COR-L47 (cell line): ENCODE measurements around the gene RBM44.
"Not testable (repeated sequence)": the region's sequence is repeated elsewhere in the genome, so short reads cannot be mapped to it uniquely, and the experiment has no call there.

Experiments used
- DNase-seq: peaks from one replicate; lab custom pipeline; 2025; lab: John Stamatoyannopoulos, UW

The RBM44 gene

DNA sequence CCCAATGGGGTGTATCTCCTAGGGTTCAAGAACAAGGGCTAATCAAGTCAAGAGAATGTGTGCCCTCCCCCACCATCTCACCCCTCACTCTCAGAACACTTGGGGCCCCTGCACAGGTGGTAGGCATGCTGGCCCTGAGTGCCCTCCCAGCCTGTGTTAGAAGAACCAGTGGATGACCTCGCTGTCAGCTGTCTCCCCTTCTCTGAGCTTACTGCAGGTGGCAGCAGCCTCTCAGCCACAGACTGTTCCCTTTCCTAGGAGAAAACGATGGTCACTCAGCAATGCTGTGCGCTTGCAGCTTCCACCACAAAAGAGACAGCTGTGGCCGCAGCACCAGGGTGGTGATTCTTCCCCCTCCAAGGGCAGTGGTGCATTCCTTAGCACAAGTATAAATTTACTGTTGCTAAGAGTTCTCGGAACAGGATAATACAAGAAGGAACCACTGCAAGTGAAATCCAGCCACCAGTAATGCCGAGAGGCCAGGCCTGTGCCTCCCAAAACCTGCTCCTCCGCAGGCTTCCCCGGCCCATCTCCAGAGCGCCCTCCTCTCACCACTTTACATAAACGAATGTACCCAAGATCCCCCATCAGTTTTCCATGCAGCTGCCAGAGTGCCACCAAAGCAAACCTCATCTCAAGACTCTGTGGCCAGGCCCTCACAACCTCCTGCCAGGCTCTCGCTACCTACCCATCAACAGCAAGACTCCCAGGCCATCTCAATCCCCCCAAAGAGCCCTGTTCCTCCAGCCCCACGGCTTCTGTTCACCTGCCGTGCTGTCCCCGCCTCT, 59.9 kb downstream of the RBM44 start:
- DNase-seq = peak; percentile 9

DNA sequence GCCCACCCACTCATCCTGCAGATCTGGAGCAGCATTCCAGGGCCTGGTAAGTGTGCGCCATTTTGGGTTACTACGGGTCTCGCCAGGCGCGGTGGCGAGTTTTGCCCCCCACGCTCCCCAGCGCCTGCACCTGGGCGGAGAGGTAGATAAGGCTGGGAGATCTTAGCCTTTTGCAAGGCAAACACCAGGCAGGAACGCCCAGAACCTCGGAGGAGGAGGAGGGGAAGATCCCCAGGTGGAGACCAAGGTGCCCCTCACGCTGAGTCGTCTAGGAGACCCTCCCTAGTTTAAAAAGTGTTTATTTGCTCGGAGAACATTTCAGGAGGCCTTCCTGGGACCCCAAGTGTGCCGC, 60.5 kb downstream of the RBM44 start:
- DNase-seq = no peak

DNA sequence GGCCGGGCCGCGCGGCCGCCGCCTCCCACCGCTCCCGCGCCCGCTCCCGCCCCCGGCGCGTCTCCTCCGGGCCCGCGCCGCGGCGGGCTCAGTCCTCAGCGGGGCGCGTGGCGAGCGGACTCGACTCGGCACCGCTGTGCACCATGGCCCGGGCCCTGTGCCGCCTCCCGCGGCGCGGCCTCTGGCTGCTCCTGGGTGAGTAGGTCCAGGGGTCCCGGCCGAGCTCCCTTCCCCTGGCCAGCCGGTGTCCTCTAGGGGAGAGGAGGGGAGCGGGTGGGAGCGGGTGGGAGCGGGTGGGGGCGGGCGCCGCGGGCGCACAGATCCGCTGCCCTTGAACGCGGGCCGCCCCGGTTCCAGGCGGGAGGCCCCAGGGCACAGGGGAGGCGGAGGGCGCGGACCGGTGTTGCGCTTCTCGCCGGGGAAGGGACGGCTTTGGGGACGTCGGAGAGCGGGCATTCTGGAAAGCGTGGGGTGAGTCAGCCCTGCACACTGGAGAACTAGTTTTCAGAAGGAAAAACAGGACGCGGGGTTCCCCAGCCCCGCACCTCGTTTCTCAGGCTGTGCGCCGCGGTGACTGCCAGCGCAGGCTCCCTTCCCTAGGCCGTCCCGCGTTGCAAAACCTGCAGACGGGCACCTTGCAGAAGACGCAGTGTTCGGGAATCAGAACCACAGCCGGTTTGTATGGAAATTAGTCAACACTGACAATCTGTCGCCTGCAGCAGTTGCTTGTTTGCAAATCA, 61.1 kb downstream of the RBM44 start, which contains the start of gene RAMP1:
Gene RAMP1, plus strand, starts transcription at position 91 of the 740 bp plus-strand sequence. Its CDS starts 53 bp downstream, at position 144.
- DNase-seq = no peak

DNA sequence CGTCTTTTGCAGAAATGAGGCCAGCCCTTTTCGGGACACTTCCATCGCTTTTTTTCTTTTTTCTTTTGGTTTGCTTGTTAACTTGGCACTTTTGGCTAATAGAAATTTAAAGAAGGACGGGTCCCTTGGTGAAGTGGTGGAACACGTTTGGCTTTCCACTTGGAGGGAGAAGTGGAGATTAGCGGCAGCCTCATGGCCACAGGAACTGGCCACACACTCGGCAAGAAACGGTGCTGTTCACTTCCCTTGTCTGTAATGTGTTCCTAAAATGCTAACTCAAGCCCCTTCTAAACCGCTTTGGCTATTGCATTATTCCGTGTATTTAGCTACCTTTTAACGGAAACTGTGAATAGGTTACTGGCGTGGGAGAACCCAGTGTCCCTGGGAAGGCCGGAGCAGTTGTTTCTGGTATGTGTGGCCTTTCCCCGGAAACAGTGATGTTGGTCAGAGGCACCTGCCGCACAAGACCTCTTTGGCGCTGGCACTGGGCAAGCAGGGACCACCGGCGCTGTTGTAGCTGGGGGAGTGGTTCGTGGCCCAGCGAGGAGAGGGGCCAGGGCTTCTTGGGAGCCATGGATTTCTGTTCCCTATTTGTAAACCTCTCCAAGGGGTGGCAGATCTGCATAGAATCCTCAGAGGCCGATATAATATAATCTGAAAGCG, 61.8 kb downstream of the RBM44 start:
- no peak for DNase-seq

DNA sequence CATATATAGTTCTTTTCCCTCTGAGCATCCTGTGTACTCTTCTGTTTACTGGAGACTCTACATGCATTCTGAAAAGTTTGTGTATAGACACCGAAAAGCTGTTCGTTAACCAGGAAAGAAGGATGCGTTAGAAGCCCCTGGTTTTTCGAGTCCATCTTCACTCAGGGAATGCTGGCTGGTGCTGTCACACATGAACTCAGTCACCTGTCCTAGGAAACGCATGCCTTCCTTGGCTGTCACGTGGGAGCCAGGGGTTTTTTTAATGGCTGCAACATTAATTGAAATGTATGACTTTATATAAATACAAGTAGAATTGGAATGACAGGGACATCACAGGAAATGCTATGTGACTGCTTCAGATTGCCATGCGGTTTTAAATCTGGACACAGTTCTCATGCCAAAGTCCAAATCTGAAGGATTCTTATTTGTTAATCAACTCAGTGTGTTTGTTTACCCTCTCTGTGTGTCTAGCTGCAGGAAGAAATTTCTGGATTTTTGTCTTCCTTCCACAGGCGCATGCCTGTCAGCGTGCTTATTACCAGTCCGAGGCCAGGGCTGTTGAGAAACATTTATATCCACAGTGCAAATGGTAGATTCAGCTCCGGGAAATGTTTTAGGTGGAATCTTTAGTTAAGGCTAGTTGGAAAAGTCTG, 63.4 kb downstream of the RBM44 start:
- DNase-seq = no peak

DNA sequence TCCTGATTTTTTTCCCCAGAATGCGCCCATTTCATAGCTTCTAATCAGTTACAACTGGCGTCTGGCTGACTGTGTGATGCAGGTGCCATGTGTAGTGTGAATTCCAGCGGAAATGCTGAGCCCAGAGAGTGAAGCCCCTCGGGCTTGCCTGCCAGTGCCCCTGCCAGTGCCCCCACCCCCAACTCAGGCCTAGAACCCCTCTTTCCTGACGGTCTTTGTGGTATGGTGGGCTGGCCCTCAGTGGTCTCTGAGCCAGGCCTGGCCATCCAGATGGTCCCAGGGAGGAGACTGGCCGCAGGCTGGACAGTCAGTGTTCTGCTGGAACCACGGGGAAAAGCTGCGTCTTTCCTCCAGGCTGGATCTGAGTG, 63.9 kb downstream of the RBM44 start:
- no peak for DNase-seq

DNA sequence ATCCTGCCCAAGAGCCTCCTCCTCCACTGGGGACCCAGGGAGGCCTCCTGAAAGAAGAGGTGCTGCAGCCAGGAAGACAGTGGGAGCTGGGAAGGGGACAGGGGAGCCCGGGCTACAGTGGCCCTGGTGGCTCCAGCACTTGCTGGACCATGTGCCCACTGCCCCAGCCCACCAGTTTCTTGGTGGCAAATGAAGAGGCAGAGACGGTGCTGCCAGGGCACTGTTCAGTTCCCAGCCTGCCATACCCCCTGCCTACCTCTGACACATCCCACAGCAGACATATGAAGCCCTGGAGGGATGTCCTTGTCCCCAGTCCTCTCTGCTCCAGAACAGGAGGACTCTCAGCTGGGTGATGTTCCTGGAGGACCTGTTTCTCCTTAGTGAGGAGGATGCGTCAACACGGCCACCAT, 64.5 kb downstream of the RBM44 start:
- no peak for DNase-seq

DNA sequence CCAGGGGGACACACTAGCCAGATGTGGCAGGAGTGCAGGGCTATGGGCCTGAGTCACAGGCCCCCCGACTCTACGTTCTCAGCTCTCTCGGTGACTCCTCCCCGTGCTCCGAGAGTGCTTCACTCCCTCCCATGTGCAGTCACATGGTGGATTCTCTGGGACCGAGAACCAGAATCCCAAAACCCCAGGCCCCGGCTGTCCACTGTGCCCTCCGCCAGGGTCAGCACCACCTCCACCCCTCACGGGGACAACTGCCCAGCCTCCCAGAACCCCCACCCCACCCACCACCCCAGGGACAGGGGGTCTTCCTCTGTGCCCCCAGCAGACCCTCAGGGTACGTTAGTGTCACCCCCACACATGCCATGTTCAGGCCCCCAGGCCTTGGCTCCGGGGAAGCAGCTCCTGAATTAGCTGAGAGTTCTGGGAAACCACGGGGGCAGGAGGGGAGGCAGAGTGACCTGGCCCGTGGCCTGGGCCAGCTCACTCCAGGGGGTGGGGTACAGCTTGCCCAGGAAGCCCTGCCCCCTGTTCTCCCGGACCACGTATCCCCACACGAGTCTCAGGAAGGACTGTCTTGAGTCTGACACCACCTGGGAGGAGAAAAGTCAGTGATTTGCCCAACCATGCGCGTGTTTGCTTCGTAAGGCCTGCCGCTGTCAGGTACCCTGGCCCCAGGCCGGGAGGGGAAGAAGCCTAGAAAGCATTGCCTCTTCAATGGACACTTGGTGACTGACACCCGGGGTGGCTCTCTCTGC, 65.3 kb downstream of the RBM44 start:
- no peak for DNase-seq

DNA sequence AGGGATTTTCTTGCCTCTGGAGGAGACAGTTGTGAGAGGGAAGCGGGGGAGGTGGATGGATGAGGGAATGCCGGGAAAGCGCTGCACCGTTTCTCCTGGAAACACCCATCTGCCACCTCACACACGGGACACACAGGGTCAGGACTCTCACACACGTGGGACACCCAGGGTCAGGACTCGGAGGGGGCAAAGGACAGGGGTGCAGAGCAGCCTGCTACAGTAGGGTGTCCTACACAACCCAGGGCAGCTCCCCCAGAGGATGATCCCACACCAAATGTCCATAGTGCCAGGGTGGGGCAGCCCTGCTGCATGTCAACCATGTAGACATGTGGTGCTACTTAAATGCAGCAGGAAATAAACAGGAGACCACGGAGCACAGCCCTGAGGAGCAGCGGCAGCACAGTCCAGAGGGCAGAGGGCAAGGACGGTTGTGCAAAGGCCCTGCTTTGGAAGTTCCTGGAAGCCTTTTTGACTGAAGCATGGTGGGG, 65.9 kb downstream of the RBM44 start:
- no peak for DNase-seq

DNA sequence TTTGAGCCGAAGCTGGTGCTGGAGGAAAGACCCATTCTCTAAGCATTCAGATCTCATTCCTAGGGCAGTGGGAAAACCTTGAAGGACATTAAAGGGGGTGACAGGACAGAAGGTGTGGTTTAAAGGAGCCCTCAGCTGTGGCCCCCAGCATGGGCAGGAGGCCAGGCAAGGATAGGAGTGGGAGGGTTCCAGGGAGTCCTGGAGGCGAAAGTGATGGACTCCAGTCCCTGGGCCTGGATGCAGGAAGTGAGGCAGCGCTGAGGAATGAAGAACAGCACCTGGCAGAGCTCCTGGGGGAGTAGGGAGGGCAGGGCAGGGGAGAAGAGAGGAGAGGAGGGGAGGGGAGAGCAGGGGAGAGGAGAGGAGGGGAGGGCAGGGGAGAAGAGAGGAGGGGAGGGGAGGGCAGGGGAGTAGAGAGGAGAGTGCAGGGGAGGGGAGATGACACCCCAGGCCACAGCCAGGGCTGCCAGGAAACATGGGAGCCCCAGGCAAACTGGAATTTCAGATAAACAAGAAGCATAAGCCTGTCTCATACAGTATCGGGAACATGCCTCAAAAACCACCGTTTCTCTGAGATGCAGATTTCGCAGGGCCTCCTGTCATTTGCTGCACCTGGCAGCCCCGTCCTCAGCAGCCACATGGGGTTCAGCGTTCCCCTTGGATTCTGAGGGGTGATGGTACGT, 66.5 kb downstream of the RBM44 start:
- DNase-seq = no peak

DNA sequence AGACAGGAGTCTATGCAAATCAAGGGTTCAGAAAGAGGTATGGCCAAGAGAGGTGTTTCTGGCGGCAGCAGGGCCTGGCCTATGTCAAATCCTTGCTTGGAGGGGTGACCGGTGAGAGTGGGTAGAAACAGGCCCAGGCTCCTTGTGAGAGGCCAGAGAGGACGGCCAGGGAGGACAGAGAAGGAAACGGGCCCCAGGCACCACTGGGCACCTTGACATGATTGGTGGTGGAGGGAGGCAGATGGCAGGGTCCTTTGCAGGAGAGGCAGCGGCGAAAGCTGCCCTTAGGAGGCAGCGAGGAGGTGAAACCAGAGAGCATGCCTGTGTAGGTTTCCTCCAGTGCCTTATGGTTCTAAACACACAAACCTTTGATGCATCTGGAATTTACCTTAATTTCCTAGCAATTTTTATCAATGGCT, 67.1 kb downstream of the RBM44 start:
- no peak for DNase-seq

DNA sequence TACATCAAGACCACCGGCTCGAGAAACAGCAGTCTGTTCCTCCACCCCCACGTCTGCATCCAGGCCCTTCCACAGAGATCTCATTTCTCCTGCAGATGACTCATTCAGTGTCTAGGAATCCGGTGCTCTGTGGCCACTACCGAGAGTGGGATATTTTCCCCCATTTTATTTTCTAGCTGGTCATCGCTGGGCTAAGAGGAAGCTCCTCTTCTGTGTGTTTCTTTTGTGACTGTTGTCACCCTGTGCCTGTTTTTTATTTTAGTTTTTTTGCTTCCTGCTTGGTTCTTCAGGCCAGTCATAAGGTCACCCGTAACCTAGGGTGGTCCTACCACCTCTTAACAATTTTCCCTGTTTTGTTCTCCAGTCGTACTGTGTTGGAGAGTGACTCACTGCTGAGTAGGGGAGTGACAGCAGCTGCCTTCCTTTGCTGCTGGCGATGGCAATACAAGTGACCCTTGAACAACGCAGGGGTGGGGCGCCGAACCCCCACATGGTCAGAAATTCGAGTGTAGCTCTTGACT, 67.6 kb downstream of the RBM44 start:
- no peak for DNase-seq

DNA sequence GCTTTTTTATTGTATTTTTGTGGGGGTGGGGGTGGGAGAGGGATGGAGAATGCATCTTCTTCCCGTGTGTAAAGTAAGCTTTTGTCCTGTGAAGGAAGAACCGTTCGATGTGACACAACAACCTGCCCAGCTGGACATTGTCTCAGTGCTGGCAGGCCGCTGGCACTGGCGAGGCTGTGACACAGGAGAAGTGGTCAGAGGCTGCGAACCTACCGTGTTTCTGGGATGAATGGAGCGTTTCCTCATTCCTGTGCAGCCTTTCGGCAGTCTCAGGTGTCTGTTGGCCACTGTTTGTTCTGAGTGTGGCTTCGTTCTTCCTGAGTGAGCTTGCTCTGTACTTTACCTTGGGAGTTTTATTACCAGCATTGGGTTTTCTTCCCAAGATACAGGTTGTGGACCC, 68.9 kb downstream of the RBM44 start:
- DNase-seq = no peak

DNA sequence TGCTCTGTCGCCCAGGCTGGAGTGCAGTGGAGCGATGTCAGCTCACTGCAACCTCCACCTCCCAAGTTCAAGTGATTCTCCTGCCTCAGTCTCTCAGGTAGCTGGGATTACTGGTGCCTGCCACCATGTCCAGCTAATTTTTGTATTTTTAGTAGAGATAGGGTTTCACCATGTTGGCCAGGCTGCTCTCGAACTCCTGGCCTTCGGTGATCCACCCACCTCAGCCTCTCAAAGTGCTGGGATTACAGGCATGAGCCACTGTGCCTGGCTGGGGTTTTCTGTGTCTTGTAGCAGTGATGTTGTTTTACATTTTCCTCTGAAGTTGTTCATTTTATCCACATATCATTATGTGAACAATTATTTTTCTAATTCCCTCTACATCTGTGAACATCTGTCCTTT, 69.5 kb downstream of the RBM44 start:
- DNase-seq = not testable (repeated sequence)

DNA sequence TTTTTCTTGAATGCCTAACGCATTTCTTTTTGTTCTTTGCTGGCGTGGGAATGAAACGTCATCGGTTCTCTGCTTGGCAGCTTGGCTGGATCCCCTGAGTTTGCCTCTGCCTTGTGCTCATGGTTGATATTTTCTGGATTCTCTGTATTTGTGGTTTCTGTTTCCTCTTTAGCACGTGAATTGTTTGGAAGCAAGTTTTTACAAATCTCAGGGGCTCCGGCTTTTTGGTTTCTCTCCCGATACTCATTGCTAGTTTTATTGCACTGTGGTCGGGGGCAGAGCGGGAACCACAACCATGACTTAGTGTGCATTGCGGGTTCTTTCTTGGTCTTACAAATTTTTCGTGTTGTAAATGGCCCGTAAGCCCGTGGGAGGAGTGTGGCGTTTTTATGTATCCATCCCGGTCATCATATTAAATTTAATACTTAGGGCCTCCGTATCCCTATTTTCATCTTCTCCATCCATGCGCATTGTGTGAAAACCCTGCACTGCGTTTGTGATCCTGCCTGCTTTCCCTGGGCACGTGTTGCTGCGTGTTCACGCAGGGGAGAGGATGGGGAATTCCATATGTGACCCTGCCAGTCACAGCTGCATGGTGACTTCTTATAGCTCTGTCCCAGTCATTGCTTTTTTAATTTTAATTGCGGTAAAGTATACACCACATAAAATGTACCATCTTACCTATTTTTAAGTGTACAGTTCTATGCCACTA, 70.2 kb downstream of the RBM44 start:
- DNase-seq = no peak

DNA sequence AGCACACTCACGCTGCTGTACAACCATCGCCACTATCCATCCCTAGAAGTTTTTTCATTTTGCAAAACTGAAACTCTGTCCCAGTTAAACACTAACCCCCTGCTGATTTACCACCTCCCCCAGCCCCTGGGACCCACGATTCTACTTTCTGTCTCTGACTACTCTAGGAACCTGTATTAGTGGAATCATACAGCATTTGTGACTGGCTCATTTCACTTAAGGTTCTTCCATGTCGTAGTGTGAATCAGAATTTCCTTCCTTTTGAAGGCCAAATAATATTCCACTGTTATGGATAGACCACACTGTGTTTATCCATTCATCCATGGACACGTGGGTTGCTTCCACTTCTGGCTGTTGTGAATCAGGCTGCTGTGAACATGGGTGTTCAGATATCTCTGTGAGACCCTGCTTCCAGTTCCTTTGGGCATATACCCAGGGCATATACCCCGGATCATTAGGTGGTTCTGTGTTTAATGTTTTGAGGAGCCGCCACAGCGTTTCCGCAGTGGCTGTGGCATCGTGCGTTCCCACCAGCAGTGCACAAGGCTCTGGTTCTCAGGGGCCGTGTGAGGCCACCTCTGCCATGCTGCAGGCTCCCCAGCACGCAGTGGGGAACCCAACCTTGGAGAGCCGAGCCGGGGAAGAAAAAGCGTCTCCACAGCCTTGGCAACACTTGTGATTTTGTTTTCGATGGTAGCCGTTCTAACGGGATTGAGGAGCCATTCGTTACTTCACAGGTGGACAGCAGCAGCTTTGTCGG, 70.9 kb downstream of the RBM44 start:
- DNase-seq = no peak

DNA sequence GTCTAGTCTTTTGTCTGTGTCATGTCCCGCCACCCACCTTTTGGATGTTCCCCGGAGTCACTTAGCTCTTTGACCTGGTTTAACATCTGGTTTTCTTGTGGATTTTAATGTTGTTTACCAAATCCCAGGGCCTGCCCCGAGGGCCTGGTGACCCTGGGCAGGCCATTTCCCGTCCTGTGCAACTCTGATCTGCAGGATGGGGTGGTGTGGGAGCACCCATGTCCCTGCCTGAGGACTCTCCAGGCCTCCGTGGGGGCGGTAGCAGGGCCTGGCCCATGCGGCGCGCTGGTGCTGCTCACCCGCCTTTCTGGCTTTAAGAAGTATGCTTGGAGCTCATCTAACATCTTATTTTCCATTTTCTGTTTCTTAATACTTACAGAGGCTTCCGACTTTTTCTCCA, 71.5 kb downstream of the RBM44 start:
- no peak for DNase-seq

DNA sequence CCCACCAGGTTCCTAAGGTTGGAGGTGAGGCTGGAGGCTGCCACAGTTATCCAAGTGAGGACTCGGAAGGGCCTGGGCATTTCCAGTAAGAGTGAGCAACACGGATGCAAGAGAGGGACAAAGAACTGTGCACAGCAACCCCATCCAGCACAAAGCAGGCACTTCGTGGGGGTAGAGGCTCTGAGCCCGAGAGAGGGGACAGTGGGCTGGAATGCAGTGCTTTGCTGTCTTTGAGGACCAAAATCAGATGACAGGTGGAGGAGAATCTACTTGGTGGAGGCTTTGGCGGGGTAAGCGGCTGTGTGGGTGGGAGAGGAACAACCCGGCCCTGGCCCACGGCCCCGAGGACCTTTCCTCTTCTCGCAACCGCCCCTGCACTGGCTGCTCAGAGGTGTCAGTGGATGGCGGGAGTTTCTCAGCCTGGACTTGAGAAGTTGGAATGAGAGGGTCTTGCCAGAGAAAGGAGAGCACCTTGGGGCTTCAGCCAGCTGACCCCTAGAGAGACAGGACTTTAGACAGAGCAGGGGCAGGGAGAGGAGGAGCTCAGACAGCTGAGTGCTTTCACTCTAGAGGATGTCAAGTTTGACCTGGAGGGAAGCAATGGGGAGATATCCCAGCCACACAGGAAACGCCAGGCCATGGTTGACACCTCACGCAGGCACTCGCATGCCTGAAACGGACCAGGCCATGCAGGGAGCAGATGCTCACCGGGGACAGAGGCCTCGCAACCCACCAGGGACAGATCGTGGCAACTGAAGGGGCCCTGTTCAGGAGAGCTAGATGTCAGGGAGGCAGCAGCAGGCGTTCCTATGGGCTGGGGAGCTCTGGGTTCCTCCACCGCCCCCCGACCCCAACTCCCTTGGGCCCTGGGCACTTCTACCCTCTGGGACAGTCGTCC, 72.4 kb downstream of the RBM44 start:
- no peak for DNase-seq
